ENCODE results near the gene SMG7.
A peak's percentile ranks its signal among the peaks of the same experiment; 100 is the strongest.

Gene SMG7

DNA sequence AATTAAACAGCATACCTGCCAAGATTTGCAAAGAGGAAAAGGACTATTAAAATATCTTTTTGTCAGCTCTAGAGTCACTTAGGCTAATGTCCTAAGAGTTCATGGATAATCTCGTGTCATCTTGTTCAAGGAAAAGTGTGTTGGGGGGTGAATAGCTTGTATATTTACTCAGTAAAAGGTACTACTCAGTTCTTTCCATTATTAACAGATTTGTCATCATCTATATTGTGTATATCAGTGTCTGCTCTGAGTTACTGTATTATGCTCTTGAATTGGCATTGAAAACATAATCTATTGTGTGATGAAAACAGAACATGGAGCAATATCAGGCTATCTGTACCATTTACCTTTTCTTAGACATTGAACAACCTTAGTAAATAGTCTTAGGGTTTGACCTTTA lies 41.9 kb downstream of the SMG7 start:
- no peak for DNase-seq

GRCh38 chr1:183515002-183515689 lies 42.8 kb downstream of the SMG7 start:
- peak; percentile 82 for DNase-seq

GRCh38 chr1:183516725-183517124 lies 44.4 kb downstream of the SMG7 start:
- no peak for DNase-seq

GRCh38 chr1:183517401-183517800 lies 45.1 kb downstream of the SMG7 start:
- DNase-seq, result no peak

- no peak for DNase-seq
Measured at GRCh38 chr1:183520379-183520778, 48.1 kb downstream of the SMG7 start.

DNA sequence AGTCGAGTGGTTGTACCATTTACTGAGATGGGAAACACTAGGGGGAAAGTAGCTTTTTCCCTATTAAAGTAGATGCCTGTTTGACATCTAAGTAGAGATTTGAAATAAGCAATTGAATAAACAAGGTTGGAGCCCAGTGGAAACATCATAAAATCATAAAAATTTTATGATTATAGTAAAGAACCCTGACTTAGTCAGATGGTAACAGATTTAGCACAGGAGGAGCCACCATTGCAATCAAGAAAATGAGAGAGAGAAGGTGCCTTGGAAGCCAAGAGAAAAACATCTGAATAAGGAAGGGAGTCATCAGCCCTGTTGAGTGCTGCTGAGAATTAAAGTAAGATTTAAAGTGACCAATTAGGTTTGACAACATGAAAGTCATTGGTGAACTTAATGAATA lies 49.8 kb downstream of the SMG7 start:
- DNase-seq, result no peak

DNA sequence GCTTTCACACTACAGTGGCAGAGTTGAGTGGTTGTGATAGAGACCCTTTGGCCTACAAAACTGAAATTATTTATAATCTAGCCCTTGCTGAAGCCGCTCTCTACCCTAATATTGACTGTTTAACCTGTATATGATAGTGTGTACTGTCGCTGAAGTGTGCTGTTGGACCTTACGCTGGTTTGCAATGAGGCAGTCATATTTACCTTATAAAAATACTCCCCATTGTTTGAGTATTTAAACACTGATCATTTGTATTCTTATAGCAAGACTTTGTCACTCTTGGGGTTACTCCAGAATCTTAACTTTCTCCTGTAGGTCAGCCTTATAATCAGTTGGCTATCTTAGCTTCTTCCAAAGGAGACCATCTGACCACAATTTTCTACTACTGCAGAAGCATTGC lies 56.3 kb downstream of the SMG7 start:
- DNase-seq, result no peak

DNA sequence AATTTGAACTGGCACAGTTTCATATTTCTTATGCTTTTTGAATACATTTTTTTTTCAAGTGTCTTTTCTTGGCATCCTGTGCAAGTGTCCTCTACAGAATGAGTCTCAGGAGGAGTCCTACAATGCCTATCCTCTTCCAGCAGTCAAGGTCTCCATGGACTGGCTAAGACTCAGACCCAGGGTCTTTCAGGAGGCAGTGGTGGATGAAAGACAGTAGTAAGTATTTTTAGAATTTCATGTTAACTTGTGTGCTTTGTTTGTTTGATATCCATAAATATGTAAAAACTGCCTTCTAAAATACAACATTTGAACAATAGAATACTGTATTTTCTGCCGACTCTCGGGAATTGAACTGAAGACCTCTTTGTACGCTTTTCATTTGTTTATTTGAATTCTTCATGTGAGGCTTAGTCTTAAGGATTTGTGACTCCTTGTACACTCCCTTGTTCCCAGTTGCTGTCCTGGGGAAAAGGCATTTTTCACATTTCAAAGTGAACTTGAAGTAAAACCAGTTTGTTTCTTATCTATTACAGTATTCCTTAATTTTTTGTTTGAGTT lies 61.4 kb downstream of the SMG7 start:
- no peak for DNase-seq

GRCh38 chr1:183537405-183537804 lies 65.1 kb downstream of the SMG7 start:
- DNase-seq, result no peak

DNA sequence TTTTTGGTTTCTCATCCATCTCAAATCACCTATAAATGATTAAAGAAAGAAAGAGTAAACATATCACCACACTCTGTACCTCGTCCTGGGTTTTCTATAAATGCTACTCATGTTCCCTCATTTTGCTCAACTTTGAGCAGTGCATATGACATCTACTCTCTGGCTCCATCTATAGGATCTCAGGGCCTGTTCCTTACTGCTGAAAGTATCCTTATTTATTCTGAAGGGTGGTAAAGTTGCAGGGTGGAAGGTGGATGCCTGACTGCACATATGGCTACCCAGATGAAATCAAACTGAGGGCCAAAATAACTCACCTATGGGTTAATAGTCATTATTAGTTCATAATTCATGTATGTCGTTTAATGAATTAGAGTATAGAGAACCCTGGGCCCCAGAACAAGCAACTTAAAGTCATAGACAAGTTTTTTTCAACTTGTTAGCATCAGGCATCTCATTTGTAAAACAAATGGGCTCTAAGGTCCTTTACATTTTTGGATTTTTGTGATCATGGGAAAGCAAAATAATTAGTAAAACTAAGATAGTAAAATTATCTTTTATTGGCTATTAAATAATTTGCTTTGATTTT lies 71.4 kb downstream of the SMG7 start:
- peak; percentile 60 for DNase-seq

- DNase-seq, result no peak
Measured at GRCh38 chr1:183544598-183545297, 72.4 kb downstream of the SMG7 start.

- no peak for DNase-seq
Measured at GRCh38 chr1:183546427-183546826, 74.1 kb downstream of the SMG7 start.

GRCh38 chr1:183548116-183548515 lies 75.8 kb downstream of the SMG7 start:
- no peak for DNase-seq

DNA sequence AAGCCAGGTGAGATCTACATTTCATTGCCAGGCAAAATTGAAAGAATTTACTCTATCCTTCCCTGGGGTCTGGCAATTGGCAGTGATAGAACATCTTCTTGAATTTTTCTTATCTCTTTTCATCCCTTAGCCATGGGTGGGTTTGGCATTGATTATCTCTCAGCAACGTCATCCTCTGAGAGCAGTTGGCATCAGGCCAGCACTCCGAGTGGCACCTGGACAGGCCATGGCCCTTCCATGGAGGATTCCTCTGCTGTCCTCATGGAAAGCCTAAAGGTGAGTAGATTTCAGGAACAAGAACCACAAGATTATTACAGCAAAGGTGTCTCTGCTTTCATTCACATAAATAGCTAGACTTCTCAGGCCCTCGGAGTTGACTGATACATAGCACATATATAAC lies 78.6 kb downstream of the SMG7 start:
- no peak for DNase-seq

DNA sequence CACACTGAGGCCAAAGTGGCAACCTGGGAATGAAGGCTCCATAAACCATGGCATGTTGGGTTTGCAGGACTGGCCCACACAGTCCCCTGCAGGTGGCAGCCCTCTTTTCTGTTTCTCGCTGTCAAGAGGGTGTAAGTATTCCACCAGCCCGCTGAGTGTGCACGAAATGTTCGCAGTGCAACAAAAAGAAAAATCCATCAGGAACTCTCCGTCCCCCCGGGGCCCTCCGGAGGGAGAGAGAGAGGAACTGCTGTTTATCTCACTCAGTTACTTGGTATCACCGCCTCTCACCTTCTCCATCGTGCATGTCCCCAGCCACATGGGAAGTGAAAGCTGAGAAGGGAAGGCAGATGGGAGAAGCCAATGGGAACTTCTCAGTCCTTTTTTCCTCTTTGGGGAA lies 79.6 kb downstream of the SMG7 start:
- no peak for DNase-seq

DNA sequence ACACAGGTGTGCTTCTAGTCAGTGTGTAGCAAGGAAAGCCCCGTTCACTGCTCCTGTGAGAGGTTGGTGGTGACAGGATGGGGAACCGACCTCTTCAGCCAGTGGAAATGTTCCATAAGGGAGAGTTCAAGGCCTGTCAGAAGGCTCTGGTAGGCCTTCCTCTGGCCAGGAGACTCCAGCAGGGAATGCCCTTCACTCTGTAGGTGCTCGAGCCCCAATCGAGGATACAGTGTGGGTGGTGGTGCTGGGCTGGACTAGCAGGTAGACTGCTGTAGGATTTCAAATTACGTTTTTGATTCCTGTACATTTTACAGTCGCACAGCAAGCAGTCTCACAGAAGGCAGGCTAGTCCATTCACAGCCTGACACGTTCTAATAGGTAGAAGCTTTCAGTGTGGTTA lies 80.1 kb downstream of the SMG7 start:
- no peak for DNase-seq

GRCh38 chr1:183552891-183553290 lies 80.6 kb downstream of the SMG7 start:
- no peak for DNase-seq

DNA sequence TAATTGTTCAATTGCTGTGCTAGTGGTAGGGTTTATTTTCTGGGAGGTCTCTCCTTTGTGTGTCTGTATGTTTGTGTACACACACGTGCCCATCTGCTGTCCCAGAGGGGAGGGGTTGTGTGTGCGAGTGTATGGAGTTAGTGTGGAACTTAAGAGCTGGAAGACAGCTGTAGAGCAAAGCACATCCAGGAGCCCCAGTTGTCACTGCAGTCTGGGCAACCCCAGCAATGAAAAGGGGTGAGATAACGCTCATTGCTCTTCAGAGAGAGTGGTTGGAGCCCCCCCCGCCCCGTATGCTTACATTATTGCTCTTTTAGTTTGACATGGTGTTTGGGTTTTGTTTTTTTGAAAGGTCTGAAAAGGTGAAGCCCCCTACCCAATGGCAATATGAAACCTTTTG lies 81.0 kb downstream of the SMG7 start:
- DNase-seq, result no peak

DNA sequence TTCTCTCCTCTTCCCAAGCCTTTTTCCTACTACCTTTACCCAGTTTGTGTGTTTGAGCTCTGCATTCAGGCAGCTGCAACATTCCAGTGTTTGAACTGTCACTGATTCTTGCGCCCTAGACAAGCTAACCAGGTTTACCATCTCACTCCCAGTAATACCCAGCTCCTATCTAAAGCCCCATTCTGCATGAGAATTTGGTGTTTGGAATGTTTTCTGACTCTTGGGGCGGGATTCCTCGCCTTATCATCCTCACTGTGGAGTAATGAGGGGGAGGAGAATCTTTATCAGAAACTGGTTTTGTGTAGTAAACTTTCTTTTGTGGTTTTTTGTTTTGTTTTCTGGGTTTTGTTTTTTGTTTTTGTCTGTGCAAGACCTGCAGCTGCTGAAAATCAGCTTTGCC lies 81.5 kb downstream of the SMG7 start:
- DNase-seq, result no peak

- DNase-seq, result no peak
Measured at GRCh38 chr1:183554577-183554976, 82.3 kb downstream of the SMG7 start.

DNA sequence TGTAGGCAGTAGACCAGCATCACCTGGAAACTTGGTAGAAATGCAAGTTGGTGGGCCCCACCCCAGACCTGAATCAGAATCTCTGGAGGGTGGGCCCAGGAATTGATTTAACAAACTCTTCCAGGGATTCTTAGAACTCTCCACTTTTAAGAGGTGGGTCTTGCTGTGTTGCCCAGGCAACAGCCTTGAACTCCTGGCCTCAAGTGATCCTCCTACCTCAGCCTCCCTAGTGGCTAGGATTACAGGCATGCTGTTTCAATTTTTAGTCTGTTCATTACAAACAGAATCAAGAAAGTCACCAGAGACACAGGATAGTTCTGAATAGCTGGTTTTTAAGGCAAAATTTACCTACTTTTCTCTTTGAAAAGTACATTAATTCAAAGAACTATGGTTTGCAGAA lies 86.8 kb downstream of the SMG7 start:
- no peak for DNase-seq

DNA sequence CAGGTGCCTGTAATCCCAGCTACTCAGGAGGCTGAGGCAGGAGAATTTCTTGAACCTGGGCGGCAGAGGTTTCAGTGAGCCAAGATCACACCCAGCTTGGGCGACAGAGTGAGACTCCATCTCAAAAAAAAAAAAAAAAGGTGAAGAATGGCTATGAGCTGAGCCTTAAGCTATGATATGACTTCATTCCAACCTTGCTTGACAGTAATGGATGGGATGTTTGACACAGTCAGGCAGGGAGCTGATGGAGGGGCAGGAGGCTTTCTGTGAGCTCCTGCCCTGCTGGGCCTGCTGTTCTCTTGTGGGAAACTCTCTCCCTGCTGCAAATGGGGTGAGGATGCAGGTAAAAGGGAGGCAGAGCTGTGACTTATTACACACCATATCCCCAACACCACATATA lies 90.4 kb downstream of the SMG7 start:
- DNase-seq, result no peak

DNA sequence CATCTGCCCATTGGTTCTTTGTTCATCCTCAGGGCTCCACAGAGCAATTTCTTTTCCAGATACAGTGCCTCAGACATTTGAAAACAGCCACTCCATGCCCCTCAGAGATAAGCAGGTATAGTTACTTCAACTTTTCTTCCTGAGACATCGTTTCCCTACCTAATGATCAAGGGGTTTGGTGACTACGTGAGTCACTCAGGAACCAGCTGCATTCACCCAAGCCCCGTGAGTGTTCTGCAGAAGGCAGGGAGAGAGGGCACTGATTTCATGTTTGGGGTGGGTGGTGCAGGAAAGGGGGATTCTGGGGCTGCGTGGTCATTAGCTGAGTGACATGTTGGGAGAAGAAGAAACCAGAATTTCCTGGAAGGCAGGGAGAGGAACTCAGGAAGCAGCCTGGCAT lies 93.0 kb downstream of the SMG7 start:
- no peak for DNase-seq

DNA sequence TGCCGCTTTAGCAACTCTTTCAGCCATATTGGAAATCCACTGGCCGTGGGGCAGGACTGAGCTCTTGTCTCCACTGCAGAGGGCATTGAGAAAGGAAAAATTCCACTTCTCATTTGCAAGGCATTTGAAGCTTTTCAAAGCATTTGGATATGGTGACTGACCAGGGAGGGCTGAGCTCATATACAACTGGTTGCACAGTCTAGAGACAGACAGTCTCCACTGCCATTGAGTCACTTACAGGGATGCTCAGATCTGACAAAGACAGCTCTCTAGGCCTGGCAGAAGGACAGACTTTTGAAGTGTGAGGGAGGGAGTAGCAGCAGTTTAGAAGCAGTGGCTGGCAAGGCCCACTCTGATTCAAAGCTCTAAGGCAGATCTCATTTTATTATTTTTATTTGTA lies 93.7 kb downstream of the SMG7 start:
- DNase-seq, result peak; percentile 15

Data from fibroblast of skin of right biceps (primary cell).